Transverse colon (tissue), 4 donors: ENCODE measurements around the gene MYPN.

Source experiments
- EP300 ChIP-seq: sonication (generic); formaldehyde crosslinking; IDR thresholded peaks from one replicate; pipeline ENCODE4 v1.6.1; 2017; ENCODE audit warnings: antibody characterized with exemption, low read depth
- POLR2A ChIP-seq: fragments of 450-650 bp; IDR thresholded peaks from one replicate; pipeline ENCODE4 v1.6.1; 2016; ENCODE audit warnings: antibody characterized with exemption, mild to moderate bottlenecking, moderate library complexity
- POLR2AphosphoS5 ChIP-seq, 3 donors: sonication (generic); formaldehyde crosslinking; IDR thresholded peaks; one replicate each; pipeline ENCODE4 v1.6.1; 2016; ENCODE audit warnings: antibody characterized with exemption in 3 of 3
- TF ChIP-seq, protein P1 (sequence below), 5 experiments: fragments of 200-600 bp in 3 of 5; fragments of 450-650 bp in 2 of 5; sonication (generic) in 3 of 5; IDR thresholded peaks; 1 replicate in 2 of 5; 2 replicates in 3 of 5; pipeline ENCODE4 v1.5.1; 2016 to 2017; ENCODE audit warnings: antibody characterized with exemption in 5 of 5, inconsistent platforms in 3 of 5, mild to moderate bottlenecking in 2 of 5, moderate library complexity in 1 of 5

DNA sequence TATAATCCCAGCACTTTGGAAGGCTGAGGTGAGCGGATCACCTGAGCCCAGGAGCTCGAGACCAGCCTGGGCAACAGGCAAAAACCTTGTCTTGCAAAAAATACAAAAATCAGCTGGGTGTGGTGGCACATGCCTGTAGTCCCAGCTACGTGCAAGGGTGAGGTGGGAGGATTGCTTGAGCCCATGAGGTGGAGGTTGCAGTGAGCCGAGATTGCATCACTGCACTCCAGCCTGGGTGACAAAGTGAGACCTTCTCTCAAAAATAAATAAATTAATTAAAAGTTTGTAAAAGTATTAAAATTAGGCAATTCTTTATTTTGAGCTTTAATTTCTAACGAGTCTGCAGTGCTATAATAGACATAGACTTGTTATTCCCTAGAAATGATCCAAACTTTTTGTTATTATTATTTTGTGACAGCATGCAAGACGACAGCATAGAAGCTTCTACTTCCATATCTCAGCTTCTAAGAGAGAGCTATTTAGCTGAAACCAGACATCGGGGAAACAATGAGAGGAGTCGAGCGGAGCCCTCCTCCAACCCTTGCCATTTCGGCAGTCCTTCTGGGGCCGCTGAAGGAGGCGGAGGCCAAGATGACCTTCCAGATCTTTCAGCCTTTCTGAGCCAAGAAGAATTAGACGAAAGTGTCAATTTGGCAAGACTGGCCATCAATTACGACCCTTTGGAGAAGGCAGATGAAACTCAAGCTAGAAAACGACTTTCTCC, 11.9 kb downstream of the MYPN start:
- TF ChIP-seq EP300 (no peak), POLR2AphosphoS5 (IDR thresholded peaks at IDR 0.05) (no peak), POLR2A (no peak)
- TF ChIP-seq, protein P1, sequence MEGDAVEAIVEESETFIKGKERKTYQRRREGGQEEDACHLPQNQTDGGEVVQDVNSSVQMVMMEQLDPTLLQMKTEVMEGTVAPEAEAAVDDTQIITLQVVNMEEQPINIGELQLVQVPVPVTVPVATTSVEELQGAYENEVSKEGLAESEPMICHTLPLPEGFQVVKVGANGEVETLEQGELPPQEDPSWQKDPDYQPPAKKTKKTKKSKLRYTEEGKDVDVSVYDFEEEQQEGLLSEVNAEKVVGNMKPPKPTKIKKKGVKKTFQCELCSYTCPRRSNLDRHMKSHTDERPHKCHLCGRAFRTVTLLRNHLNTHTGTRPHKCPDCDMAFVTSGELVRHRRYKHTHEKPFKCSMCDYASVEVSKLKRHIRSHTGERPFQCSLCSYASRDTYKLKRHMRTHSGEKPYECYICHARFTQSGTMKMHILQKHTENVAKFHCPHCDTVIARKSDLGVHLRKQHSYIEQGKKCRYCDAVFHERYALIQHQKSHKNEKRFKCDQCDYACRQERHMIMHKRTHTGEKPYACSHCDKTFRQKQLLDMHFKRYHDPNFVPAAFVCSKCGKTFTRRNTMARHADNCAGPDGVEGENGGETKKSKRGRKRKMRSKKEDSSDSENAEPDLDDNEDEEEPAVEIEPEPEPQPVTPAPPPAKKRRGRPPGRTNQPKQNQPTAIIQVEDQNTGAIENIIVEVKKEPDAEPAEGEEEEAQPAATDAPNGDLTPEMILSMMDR (IDR thresholded peaks at IDR 0.05) = no peak
